ENCODE data around the gene GALNT18.

GALNT18 gene

DNA sequence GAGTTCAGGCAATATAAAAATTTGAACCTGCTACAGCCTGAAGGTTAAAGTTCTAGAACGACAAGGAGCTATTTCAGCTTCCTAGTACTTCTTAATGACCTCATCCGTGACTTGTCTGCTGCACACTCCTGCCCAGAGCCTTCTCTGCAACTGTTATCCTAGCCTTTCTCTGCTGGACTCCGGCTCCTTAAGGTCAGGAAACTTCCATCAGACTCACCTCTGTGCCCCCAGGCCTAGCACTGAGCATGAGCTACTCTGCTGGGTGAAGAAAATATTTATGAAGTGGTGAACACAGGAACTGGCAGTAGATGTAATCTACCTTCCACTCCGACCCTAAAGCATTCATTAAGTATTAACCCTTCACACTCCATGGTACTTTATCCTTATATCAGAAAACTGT is 287.2 kb downstream of the GALNT18 start:
- no peak for DNase-seq

DNA sequence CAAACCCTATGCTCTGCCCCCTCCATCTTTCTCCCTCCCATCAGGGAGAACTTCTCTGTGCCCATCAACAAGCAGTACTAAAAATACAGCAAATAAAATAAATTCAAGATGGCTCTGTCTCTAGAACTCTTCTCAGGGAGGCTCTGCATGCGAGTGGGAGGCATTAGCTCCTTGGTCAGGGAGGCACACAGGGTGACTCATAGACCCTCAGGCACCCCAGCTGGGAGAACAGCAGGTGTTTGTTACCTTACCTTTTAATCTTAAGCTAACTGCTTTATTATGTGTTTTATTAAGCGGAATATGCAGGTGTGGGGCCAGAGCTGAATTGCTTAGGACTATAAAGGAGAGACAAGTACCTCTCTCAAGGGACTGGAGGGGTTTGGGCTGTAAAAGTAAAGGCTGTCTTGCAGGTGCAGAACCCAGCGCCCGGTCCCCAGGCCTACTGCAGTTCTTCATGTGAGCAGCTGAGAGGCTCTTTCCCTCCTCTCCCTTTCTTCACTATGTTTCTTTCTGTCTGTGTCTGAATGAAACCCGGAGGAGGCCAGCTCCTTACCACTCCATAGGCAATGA is 289.6 kb downstream of the GALNT18 start:
- DNase-seq = no peak

DNA sequence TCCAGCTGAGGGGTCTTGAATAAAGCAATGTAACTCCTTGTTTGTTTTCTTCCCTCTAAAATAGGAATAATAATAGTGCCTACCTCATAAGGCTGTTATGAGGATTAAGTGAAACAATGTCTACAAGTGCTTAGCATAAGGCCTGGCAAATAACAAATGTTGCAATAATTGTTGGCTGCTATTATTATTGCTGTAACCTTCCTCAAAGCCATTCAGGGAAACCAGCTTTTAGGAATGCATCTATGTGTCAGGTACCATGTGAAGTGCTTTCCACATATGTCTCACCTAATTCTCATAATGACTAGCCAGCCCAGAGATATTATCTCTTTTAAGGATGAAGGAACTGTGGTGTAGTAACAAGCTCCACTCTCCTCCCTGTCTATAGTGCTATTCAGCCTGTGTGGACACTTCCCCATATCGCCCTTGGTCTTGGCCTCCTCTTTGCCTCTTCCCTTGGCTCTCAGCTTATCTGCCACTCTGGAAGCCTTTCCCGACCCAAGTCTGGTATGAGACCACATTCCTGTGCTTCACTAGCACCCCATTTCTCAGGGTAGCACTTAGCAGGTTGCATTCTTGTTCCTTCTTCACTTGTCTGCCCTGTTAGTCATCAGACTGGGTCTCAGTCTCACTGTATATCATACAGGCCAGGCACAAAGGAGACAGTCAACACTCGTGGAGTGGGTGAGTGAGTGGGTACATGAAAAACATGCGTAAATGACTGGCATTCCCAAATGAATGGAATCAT is 292.6 kb downstream of the GALNT18 start:
- DNase-seq = no peak

DNA sequence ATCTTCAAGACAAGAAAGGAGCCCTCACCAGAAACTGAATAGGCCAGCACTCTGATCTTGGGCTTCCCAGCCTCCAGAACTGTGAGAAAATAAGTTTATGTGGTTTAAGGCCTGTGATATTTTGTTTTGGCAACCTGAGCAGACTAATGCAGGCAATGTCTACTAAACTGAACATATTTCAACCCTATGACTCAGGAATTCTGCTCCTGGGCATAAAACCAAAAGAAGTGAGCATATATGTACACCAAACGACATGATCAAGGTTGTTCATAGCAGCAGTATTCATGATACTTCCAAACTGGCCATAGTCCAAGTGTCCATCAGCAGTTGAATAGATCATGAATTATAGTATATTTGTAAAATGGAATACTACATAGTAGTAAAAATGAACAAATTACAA is 297.7 kb downstream of the GALNT18 start:
- DNase-seq = no peak

DNA sequence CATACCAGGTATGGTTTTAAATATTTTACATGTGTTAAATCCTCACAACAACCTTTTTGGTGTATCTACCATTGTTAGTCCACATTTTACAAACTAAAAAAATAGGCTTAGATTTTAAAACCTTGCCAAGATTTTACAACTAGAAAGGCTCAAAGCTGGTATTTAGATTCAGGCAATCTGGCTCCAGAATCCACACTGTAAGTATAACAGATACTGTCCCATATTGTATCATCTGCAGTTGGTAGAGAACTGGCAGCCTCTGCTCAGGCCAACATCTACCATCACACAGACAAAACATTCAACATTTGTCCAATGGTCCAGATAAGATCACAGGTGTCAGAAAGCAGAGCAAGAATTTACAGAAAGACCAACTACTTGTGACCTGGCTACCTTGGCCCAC is 299.7 kb downstream of the GALNT18 start:
- DNase-seq = no peak

DNA sequence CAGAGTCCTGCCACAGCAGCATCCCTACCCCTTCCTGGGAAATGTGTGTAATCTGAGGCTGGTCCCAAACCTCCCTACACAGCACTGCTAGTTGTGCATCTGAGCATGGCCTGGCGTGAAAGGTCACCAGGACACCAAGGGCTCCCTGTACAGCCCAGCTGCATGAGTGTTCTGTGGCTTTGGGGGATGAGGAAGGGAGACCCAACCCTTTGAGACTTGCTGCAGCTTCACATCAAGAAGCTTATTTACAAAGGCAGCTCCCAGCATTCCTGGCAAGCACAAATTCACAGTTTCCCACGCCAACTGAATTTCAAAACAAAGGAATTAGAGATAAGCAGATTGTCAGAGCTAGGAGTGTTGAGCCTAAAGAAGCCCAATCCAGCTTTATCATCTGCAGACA is 301.0 kb downstream of the GALNT18 start:
- no peak for DNase-seq

DNA sequence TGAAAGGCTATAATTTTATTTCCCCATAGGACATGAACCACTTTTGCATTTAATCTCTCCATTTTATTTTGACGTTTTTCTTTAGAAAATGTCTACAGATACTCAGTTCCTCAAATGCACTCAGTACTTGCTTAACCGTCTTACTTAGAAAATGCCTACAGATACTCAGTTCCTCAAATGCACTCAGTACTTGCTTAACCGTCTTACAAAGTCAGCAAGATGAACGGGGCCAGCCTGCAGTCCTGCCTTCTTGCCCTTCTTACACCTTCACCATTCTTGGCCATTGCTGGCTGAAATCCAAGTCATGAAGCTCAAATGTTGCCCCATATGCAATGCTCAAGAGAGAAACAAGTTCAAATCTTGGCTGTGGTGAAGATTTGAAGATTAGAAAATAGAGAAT is 302.8 kb downstream of the GALNT18 start:
- no peak for DNase-seq

DNA sequence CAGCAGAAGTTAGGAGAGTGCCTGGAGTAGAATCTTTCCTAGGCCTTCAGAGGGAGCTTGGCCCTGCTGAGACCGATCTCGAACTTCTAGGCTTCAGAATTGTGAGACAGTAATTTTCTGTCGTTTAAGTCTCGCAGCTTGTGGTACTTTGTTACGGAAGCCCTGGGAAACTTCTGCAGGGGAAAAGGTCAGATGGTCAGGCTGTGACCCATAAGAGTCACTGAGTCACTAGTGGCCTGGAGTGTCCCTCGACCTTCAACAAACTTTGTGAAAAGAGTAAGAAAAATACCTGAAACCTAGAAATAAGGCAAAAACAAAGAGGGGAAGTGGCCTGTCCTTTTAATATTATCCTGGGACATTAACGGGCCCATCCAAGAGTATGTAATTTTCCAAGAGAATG is 303.3 kb downstream of the GALNT18 start:
- no peak for DNase-seq

DNA sequence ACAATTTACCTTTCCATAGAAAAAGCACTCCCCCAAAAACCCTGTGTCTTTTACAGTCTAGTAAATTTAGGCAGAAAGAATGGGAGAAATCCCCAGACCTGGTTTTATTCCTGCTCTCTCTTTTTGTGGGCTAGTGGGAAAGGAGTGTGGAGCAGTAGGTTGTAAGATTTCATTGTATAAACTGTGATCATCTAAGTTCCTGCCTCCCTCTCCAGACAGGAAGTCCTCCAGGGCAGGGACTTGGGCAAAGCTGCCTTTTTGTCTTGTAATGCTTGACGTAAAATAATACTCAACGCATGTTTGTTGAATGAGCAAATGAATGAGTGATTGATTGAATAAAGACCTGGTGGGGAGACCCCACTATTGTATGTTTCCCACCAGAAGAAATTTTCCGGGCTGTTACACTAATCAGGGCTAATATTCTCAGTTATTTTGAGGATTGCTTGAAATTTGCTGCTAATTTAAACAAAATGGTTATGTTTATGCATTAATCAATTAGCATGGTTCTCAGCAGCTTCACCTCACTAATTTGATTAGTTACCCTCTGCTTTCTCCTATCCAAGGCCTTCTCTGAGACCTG is 305.1 kb downstream of the GALNT18 start:
- DNase-seq = no peak

DNA sequence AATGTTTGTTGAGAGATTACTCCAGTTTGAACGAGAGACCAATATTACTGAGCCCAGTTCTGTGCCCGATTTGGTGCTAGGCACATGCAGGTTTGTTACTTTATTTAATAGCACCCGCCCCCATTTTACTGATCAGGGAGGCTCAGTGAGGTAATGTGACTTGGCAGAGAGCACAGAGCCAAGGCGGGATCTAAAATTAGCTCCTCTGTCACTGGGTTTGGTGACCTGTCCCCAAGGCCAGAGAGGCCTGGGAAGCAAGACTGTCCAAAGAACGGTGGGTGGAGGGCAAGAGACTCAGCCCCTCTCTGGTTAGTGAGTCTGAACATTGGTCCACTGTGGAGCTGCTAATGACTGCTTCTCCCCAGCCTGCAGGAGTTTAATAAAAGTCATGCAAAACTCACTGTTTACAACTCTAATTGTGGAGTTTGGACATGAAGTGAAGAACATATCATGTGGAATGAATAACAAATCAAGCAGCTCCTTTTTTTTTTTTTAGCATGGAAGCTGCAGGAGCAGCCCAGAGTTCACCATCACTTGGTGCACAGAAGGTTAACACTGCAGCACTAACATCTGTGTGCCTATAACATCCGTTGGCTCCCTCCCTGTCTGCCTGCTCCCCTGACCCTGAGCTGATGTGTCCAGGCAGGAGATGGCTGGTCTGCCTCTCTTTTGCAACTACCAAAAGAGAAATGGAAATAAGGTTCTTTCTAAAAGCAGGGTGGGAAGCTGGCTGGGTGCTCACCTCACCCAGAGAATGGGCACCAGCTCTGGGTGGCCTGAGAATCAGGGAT is 307.7 kb downstream of the GALNT18 start:
- no peak for DNase-seq

DNA sequence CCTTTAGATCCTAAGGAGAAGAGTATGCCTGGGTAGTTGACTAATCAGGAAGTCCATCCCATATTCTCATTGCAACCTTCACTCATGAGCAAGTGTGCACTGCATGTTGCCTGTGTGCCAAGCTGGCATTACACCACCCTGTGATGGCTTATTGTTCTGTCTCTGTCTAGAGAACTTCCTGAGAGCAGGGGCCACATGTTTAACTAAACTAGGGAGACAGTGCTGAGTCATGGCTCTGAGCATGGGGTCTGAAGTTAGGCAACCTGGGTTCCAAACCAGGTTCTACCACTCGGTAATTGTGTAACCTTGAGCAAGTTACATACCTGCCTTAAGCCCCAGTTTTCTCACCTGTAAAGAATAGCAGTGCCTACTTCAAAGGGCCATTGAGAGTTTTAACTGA is 308.4 kb downstream of the GALNT18 start:
- no peak for DNase-seq

DNA sequence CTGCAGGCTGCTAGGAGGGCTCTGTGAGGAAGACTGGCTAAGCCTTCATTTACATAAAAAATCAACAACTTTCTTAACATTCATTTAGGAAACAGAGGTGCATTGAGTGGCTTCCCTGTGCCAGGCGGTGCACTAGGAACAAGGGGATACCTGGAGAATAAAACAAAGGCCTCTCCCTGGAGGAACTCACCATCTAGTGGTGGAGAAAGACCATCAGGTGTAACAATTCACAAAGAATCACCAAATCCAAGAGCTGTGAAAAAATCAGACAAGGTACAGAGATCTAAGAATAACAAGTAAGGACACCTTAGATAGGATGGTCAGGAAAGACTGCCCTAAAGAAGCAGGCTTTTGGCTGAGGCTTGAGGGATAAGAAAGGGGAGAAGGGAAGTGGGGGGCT is 309.1 kb downstream of the GALNT18 start:
- no peak for DNase-seq

DNA sequence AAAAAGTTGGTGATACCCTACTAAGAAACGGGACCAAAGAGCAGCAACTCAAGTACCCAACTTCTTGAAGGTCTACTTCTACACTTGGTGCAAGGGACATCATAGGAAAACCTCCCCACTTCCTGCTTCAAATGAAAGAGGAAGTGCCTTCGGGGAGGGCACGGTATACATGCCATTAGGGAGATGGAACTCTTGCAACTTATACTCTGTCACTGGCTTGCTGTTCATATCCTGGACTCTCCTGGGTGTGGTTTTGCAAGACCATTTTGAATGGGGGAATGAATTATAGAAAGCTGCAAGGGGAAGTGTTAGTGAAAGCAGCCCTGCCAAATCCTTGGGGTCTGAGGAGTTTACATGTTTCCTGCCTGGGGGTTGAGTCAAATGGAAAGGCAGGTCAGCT is 310.6 kb downstream of the GALNT18 start:
- no peak for DNase-seq

DNA sequence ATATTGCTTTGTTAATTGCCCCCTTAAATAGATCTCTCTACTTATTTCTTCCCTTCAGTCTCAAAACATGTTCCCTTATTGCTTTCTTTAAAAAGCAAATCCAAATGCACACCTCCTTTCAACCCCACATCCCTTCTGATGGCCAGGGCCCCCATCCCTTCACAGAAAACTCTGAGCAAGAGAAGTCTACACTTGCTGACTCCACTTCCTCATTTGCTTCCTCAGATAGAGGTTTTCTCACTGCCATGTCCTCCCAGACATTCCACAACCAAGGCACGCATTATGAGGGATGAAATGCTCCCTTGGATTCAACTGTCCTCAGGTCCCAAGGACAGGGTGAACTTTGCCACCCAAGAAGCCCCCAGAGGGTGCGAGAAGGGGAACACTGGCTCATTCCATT is 311.9 kb downstream of the GALNT18 start:
- DNase-seq = no peak

DNA sequence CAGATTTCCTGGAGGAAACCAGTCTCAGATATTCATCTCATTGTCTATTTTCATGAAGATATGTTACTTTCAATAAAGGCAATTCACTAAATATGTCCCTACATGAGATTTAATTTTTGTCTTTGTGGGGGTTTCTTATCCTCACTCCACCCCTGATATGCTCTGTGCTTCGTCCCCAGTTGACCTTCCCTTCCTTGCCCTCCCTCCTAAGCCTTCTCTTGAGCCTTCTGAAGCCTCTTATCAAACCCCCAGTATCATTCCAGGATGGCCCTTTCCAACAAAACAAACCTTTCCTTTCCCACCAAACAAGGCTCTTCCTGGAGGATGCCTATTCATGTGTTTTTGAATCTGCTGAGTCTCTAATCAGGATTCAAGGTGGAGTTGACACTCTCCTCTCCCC is 313.6 kb downstream of the GALNT18 start:
- no peak for DNase-seq

DNA sequence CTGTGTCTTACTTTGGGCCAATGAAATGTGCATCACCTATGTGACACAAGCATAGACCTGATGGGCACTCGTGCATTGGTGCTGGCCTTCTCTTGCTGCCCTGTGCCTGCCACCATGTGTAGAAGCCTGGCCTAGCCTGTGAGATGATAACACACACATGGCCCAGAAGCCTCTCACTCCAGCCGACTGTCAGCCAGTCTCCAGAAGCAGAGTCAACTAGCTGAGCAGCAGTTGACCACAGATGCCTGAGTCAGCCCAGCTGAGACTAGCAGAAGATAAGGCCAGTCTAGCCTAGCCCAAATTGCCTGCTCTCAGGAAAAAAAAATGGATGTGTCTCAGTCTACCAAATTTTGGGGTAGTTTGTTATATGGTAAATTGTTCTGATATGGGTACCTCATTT is 314.9 kb downstream of the GALNT18 start:
- DNase-seq = no peak

DNA sequence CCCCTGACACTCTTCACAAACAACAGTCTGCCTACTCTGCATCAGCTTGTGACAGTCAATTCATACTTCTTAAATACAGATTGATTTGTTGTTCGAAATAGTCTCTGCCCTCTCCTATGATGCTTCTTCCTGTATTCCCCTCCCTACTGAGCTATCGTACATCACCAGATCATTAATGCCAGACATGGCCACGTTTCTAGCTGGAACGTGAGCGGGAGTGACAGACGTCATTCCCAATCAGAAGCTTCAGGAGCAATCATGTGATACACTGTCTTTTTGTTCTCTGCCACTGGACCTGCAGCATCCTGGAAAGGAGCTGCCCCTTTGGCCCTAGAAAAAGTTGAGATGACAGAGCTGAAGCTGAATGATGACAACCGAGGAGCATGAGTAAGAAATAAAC is 317.3 kb downstream of the GALNT18 start:
- DNase-seq = no peak

DNA sequence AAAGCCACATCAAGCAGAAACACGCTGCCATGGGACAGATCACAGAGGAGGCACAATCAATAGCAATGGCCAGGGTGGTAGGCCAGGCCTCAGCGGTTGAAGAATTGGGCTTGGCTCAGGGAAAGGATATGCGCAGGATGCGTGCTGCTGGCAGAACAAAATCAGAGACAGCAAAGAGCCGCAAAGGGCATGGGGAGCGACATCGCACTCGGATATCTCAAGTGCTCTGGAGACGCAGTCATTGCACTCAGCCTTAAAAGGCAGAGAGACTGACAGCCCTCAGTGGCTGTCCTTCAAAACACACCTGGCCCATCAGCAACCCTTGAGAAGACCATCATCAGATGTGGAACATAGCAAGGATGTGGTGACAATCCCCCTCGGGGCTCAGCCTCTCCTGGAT is 319.2 kb downstream of the GALNT18 start:
- no peak for DNase-seq

DNA sequence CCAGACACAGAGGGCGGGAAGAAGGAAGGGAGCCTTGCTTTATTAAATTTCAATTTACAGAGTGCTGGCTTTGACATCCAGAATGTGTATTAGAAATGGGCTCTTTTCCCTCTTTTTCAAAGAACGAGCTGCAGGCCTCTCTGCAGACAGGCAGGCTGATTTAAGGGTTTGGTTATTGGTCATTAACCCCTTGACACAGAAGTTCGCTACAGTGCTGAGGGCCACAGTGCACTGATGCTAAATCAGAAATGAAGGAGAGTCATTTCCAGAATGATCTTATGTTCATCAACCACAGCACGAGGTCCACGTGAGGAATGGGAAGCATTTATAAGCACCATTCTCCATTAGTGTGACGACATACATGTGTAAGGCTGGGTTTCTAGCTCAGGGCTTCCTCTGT is 320.6 kb downstream of the GALNT18 start:
- DNase-seq = no peak

DNA sequence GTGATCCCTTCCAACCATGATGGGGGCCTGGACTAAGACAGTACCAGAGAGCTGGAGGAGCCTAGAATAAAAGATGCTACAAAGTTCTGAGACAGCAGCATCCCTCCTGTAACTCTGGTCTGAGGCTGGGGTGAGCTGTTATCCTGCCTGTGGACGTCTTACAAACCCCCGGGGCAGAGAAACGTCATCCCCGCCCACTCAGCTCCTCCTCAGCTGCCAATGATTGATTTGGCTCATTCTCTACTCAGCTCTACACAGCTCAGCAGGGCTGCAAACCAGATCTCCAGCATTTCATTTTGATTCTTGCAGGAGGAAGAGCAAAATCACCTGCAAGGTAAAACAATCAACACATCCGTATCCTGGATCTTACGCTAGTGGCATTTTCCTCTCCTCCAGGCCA is 324.2 kb downstream of the GALNT18 start:
- DNase-seq = peak; percentile 11

DNA sequence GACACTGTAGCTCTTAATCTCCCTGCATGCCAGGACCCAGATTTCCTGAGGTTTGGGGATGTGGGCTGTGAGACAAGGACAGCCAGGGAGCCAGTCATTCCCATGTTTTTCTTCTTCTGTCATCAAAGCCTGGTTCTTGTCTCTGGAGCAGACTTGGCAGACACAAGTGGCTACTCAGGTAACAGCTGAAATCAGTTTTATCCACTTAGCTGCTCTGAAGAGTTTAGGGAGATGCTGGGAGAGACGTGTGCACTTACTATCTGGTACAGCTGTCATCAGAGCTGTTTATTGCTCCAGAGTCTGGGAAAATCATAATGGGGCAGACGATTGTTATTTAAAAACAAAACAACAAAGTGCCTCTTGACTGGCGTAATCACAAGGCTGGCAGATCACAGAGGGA is 325.4 kb downstream of the GALNT18 start:
- peak; percentile 85 for DNase-seq

DNA sequence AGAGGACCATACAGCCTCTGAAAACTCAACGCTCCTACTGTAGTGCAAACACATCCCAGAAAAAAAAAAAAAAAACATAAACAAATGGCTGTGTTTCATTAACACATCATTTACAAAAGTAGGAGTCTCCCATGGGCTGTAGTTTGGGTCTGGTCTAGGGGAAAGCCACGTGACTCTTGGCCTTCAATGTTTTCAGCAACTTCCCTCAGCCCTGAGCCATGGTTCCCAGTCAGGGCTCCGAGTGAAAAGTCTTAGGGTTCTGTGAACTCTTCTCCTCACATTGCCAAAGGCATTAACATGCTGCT is 327.3 kb downstream of the GALNT18 start:
- no peak for DNase-seq

DNA sequence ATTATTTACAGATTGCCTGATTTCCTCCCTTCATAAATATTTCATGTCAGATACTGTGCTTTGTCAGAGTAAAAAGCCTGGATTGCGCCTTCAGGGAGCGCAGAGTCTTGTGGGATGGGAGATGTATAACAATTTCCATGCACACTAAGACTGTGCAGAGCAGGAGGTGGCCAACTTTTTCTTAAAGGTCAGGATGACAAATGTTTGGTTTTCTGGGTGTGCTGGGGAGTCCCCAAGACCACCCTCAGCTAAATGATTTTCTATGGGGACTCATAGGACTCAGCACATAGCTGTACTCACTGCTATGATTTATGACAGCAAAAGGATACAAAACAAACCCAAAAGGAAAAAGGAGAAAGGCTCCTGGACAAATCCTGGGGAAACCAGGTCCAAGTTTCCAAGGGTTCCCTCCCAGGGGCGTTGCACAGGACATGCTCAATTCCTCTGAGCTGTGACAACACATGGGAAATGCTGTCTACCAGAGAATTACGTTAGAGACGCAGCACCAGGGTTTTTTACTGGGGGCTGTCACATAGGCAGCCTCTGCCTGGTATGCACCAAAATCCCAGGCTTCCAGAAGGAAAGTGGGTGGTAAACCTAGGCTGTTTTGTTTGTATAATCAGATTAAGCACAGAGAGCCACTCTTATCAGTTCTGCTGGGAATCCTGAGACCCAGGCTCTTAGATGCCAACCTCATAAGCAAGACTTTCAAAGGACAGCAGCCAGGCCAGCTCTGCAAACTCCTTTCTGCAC is 327.8 kb downstream of the GALNT18 start:
- DNase-seq = no peak

Data from NCI-H2227 treated with DMSO at 0.1 percent for 48 hours (cell line).